ENCODE measurements around the gene TBC1D4.

- TF ChIP-seq CTCF (IDR thresholded peaks at IDR 0.05) (no peak), POLR2A (IDR thresholded peaks at IDR 0.05) (no peak)
Observed at GRCh38 chr13:75307370-75307949, 174.5 kb downstream of the TBC1D4 start.
